Mucosa of descending colon (tissue), 3 donors: ENCODE measurements around the gene SSC5D. TPM values are rescaled to one million over a fixed set of nuclear protein-coding genes. Genes with fewer than 3 reads are reported as not detected.

Experiments
- ATAC-seq: fragments of 200-7000 bp; cut with Tn5 transposase; one replicate; pipeline ENCODE4 v1.9.1; 2020; ENCODE audit warnings: mild to moderate bottlenecking, moderate library complexity
- DNase-seq, 3 donors: peaks; one replicate each; pipeline ENCODE4 v3.0.0-alpha.2; 2020
- H3K36me3 ChIP-seq: fragments of 200-600 bp; one replicate; pipeline ENCODE4 v1.8.0; 2021; ENCODE audit warnings: low read depth, mild to moderate bottlenecking
- H3K4me1 ChIP-seq: fragments of 200-600 bp; one replicate; pipeline ENCODE4 v1.8.0; 2021; ENCODE audit warnings: low read depth, mild to moderate bottlenecking
- H3K4me3 ChIP-seq: fragments of 200-600 bp; one replicate; pipeline ENCODE4 v1.8.0; 2021; ENCODE audit warnings: mild to moderate bottlenecking
- H3K9me3 ChIP-seq: fragments of 200-600 bp; one replicate; pipeline ENCODE4 v1.8.0; 2021; ENCODE audit warnings: mild to moderate bottlenecking
- intact Hi-C, 2 donors: fragments of 100-400 bp; cut with DNase I in 1 of 2; cut with micrococcal nuclease in 1 of 2; formaldehyde crosslinking; loops; one replicate each; pipeline versions ENCODE4 v1.11.0 to v1.11.1; 2022; cut with DNase I, micrococcal nuclease
- total RNA-seq, 3 donors: library from RNA; stranded (reverse); fragmentation: NEBNext Ultra II Directional in 2 of 3; extraction: Animal tissue kit (Norgen Biotek cat#: 25700) in 2 of 3; gene quantifications; one replicate each; pipeline versions ENCODE4 v1.2.1 to v1.2.4, GENCODE V29; 2021 to 2023
- TF ChIP-seq, protein P1 (sequence below): fragments of 200-600 bp; IDR thresholded peaks from one replicate; pipeline ENCODE4 v1.8.0; 2022; ENCODE audit warnings: antibody characterized with exemption, mild to moderate bottlenecking
- donor health status: DM: no; HTN: no; CAD: no; lungs with moderate emphysema.
- donor health status: DM: no; HTN: no; CAD: no.
- donor health status: DM: no; HTN: yes; CAD: no.

Gene SSC5D
- total RNA-seq, 3 donors from 2014 or later = 2.6 to 35.0 (median 4.0) TPM

- Histone ChIP-seq H3K4me1 (peaks cover 12% of the 10 kb centered on the region), H3K4me3 (no peak overlapping the region), H3K9me3 (no peaks in the 10 kb centered on the region), H3K36me3 (no peaks in the 10 kb centered on the region)
- ATAC-seq (no peak), DNase-seq (peak in 1 of 3 donors; percentile 52)
- TF ChIP-seq, protein P1, sequence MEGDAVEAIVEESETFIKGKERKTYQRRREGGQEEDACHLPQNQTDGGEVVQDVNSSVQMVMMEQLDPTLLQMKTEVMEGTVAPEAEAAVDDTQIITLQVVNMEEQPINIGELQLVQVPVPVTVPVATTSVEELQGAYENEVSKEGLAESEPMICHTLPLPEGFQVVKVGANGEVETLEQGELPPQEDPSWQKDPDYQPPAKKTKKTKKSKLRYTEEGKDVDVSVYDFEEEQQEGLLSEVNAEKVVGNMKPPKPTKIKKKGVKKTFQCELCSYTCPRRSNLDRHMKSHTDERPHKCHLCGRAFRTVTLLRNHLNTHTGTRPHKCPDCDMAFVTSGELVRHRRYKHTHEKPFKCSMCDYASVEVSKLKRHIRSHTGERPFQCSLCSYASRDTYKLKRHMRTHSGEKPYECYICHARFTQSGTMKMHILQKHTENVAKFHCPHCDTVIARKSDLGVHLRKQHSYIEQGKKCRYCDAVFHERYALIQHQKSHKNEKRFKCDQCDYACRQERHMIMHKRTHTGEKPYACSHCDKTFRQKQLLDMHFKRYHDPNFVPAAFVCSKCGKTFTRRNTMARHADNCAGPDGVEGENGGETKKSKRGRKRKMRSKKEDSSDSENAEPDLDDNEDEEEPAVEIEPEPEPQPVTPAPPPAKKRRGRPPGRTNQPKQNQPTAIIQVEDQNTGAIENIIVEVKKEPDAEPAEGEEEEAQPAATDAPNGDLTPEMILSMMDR = no peak
- intact Hi-C loops = no loop called here
Measured at GRCh38 chr19:55478364-55478763, 9.9 kb upstream of the SSC5D start.

GRCh38 chr19:55479045-55479444 is 9.2 kb upstream of the SSC5D start:
- Histone ChIP-seq H3K4me1 (peaks cover 12% of the 10 kb centered on the region), H3K36me3 (no peaks in the 10 kb centered on the region), H3K4me3 (no peak overlapping the region), H3K9me3 (no peaks in the 10 kb centered on the region)
- no peak for ATAC-seq
- DNase-seq = peak in 1 of 3 donors; percentile 41
- intact Hi-C loops = no loop called here
- TF ChIP-seq, protein P1 = no peak

GRCh38 chr19:55479451-55480230 is 8.6 kb upstream of the SSC5D start:
- Histone ChIP-seq H3K9me3 (no peaks in the 10 kb centered on the region), H3K36me3 (no peaks in the 10 kb centered on the region), H3K4me3 (no peak overlapping the region), H3K4me1 (peaks cover 18% of the 10 kb centered on the region)
- ATAC-seq (no peak), DNase-seq (peak in 1 of 3 donors; percentile 34)
- intact Hi-C loops = no loop called here
- TF ChIP-seq, protein P1 = no peak

DNA sequence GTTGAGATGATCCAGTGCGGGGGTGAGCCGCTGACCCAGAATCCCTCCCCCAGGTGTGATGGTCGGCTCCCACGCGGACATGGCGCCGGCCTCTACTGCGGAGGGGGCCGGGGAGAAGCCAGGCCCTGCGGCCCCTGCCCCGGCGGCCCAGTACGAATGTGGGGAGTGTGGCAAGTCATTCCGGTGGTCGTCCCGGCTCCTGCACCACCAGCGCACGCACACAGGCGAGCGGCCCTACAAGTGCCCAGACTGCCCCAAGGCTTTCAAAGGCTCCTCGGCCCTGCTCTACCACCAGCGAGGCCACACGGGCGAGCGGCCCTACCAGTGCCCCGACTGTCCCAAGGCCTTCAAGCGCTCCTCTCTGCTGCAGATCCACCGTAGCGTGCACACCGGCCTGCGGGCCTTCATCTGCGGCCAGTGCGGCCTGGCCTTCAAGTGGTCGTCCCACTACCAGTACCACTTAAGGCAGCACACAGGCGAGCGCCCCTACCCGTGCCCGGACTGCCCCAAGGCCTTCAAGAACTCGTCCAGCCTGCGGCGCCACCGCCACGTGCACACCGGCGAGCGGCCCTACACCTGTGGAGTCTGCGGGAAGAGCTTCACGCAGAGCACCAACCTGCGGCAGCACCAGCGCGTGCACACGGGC is 7.0 kb upstream of the SSC5D start:
- no peaks in the 10 kb centered on the region for H3K9me3 ChIP-seq
- TF ChIP-seq, protein P1 = no peak
- peaks cover 20% of the 10 kb centered on the region for H3K4me1 ChIP-seq
- ATAC-seq = no peak
- H3K36me3 ChIP-seq = no peaks in the 10 kb centered on the region
- intact Hi-C loops = no loop called here
- no peak overlapping the region for H3K4me3 ChIP-seq
- peak in 1 of 3 donors; percentile 48 for DNase-seq

DNA sequence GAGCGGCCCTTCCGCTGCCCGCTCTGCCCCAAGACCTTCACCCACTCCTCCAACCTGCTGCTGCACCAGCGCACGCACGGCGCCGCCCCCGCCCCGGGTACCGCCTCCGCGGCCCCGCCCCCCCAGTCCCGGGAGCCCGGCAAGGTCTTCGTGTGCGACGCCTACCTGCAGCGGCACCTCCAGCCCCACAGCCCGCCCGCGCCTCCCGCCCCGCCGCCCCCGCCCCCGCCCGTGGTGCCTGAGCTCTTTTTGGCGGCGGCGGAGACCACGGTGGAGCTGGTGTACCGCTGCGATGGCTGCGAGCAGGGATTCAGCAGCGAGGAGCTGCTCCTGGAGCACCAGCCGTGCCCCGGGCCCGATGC is 6.5 kb upstream of the SSC5D start:
- no peak for ATAC-seq
- intact Hi-C loops = no loop called here
- no peaks in the 10 kb centered on the region for H3K36me3 ChIP-seq
- no peak overlapping the region for H3K4me3 ChIP-seq
- H3K9me3 ChIP-seq = no peaks in the 10 kb centered on the region
- H3K4me1 ChIP-seq = peaks cover 20% of the 10 kb centered on the region
- TF ChIP-seq, protein P1 = no peak
- DNase-seq = peak in 1 of 3 donors; percentile 45
